Measurements from ENCODE around the gene SPTSSB.

The SPTSSB gene

GRCh38 chr3:161337311-161337710 lies 34.0 kb downstream of the SPTSSB start:
- intact Hi-C loops (cut with DNase I; ENCODE audit: low total_unique reads) = no loop called here
- Histone ChIP-seq H3K36me3 (no peaks in the 10 kb centered on the region), H3K9me3 (no peaks in the 10 kb centered on the region), H3K27me3 (no peaks in the 10 kb centered on the region), H3K4me1 (peaks cover 0 to 6% (median 0%) of the 10 kb centered on the region in 4 donors), H3K4me3 (no peak overlapping the region), H3K27ac (no peak overlapping the region)
- no peak for TF ChIP-seq CTCF (IDR thresholded peaks at IDR 0.05)
- no peak for DNase-seq

- H3K9me3 ChIP-seq = no peaks in the 10 kb centered on the region
- H3K36me3 ChIP-seq = no peaks in the 10 kb centered on the region
- no peak overlapping the region for H3K4me3 ChIP-seq
- no peak for DNase-seq
- peaks cover 0 to 6% (median 0%) of the 10 kb centered on the region in 4 donors for H3K4me1 ChIP-seq
- no peaks in the 10 kb centered on the region for H3K27me3 ChIP-seq
- TF ChIP-seq CTCF (IDR thresholded peaks at IDR 0.05) = no peak
- intact Hi-C loops (cut with DNase I; ENCODE audit: low total_unique reads) = no loop called here
- H3K27ac ChIP-seq = no peak overlapping the region
Observed at GRCh38 chr3:161336661-161337060, 34.7 kb downstream of the SPTSSB start.

GRCh38 chr3:161333696-161334095 lies 37.6 kb downstream of the SPTSSB start:
- Histone ChIP-seq H3K4me1 (no peaks in the 10 kb centered on the region), H3K27me3 (no peaks in the 10 kb centered on the region), H3K9me3 (no peaks in the 10 kb centered on the region), H3K4me3 (no peak overlapping the region), H3K36me3 (no peaks in the 10 kb centered on the region), H3K27ac (no peak overlapping the region)
- no peak for DNase-seq
- intact Hi-C loops (cut with DNase I; ENCODE audit: low total_unique reads) = no loop called here
- TF ChIP-seq CTCF (IDR thresholded peaks at IDR 0.05) = no peak

GRCh38 chr3:161332792-161333191 lies 38.5 kb downstream of the SPTSSB start:
- Histone ChIP-seq H3K27me3 (no peaks in the 10 kb centered on the region), H3K4me1 (no peaks in the 10 kb centered on the region), H3K9me3 (no peaks in the 10 kb centered on the region), H3K4me3 (no peak overlapping the region), H3K27ac (no peak overlapping the region), H3K36me3 (no peaks in the 10 kb centered on the region)
- no peak for DNase-seq
- intact Hi-C loops (cut with DNase I; ENCODE audit: low total_unique reads) = no loop called here
- no peak for TF ChIP-seq CTCF (IDR thresholded peaks at IDR 0.05)

- TF ChIP-seq CTCF (IDR thresholded peaks at IDR 0.05) = no peak
- no peak overlapping the region for H3K27ac ChIP-seq
- H3K27me3 ChIP-seq = no peaks in the 10 kb centered on the region
Observed at GRCh38 chr3:161325059-161325458, 46.3 kb downstream of the SPTSSB start.

More at GRCh38 chr3:161325059-161325458, 46.3 kb downstream of the SPTSSB start:
- H3K36me3 ChIP-seq = no peaks in the 10 kb centered on the region
- no peak for DNase-seq
- no peak overlapping the region for H3K4me3 ChIP-seq
- intact Hi-C loops (cut with DNase I; ENCODE audit: low total_unique reads) = no loop called here
- H3K4me1 ChIP-seq = no peaks in the 10 kb centered on the region
- peaks cover 0 to 3% (median 0%) of the 10 kb centered on the region in 3 donors for H3K9me3 ChIP-seq
